ENCODE results near the gene SPDYE4.

DNA sequence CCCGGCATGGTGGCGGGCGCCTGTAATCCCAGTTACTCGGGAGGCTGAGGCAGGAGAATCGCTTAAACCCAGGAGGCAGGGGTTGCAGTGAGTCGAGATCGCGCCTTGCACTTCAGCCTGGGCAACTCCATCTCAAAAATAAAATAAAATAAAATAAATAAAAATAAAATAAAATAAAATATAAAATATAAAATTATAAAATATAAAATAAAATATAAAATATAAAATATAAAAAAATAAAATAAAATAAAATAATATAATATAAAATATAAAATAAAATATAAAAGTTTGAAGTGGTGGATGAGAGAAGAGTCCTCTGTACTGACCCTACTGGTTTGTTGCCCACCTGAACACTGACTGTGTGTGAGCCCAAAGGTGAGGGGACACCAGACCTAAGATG, 28.9 kb downstream of the SPDYE4 start:
- TF ChIP-seq, protein P1, sequence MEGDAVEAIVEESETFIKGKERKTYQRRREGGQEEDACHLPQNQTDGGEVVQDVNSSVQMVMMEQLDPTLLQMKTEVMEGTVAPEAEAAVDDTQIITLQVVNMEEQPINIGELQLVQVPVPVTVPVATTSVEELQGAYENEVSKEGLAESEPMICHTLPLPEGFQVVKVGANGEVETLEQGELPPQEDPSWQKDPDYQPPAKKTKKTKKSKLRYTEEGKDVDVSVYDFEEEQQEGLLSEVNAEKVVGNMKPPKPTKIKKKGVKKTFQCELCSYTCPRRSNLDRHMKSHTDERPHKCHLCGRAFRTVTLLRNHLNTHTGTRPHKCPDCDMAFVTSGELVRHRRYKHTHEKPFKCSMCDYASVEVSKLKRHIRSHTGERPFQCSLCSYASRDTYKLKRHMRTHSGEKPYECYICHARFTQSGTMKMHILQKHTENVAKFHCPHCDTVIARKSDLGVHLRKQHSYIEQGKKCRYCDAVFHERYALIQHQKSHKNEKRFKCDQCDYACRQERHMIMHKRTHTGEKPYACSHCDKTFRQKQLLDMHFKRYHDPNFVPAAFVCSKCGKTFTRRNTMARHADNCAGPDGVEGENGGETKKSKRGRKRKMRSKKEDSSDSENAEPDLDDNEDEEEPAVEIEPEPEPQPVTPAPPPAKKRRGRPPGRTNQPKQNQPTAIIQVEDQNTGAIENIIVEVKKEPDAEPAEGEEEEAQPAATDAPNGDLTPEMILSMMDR (conservative IDR thresholded peaks at IDR 0.05; ENCODE audit: low read length) = no peak
- TF ChIP-seq EZH2phosphoT487 (IDR thresholded peaks at IDR 0.05; ENCODE audit: borderline replicate concordance) = no peak
